ENCODE measurements around the gene ZNF280A. TPM values are rescaled to one million over a fixed set of nuclear protein-coding genes. Genes with fewer than 3 reads are reported as not detected.
A peak's percentile ranks its signal among the peaks of the same experiment; 100 is the strongest.

Gene ZNF280A
- total and polyA plus RNA-seq, 9 of the 15 experiments (the other 6 are each of a cell fraction or from before 2014, with no cell fraction given): 19.0 to 40.8 (median 28.6) TPM

DNA sequence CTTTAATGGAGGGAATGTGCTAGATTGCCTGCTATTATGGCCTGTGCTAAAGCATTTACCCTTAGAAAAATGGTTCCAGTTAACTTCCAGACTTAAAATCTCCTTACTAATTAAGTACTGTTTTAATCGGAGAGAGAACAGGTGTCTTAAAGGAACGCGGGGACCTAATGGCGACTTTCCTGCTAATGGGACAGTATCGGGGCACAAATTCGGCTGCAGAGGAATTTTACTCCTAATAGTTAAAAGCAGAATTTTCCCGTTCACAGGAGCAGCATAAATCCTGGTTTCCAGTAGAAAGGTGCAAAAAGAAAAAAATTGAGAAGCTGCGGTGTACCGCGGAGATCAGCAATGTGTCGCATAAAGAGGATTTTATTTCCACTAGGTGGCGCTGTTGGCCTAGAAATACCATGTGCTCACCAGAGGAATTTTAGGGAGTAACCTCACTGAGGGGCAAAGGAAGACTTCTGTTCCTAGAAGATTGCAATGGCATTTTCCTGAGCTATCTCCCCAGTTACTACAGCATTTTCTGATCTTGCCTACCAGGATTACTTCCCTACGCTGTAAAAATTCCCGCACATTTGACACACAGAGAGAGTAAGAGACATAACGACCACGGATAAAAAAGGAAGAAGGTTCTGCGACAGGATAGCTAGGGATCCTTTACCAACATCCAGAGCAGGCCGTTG lies 56.1 kb downstream of the ZNF280A start (continued):
- TF ChIP-seq ZNF431 (CRISPR knock-in tag; IDR thresholded peaks at IDR 0.05) (no peak), ZBTB17 (CRISPR knock-in tag; IDR thresholded peaks at IDR 0.05) (peak; percentile 55; the same call in 1 of the 2 replicates), ZNF253 (CRISPR knock-in tag; conservative IDR thresholded peaks at IDR 0.05) (no peak), NBN (IDR thresholded peaks at IDR 0.05; ENCODE audit: low read depth) (no peak), NCOA1 (IDR thresholded peaks at IDR 0.05; ENCODE audit: low read depth) (no peak), ZNF311 (CRISPR knock-in tag; IDR thresholded peaks at IDR 0.05) (no peak), HMGN3 (IDR thresholded peaks at IDR 0.05; ENCODE audit: borderline replicate concordance, extremely low read depth, insufficient read length, low read depth, low read length) (no peak), THRAP3 (IDR thresholded peaks at IDR 0.05; ENCODE audit: borderline replicate concordance) (no peak), CREM (IDR thresholded peaks at IDR 0.05; ENCODE audit: low read depth) (peak; percentile 53; the same call in 1 of the 2 replicates), ZNF609 (CRISPR knock-in tag; IDR thresholded peaks at IDR 0.05; ENCODE audit: borderline replicate concordance) (peak; percentile 83; the same call in 1 of the 2 replicates), TBP (optimal IDR thresholded peaks at IDR 0.05; ENCODE audit: low read depth, low read length) (peak; percentile 15), TAF1 (IDR thresholded peaks at IDR 0.05; ENCODE audit: control insufficient read depth, extremely low read depth, insufficient read depth, low read length, severe bottlenecking) (no peak), SFPQ (IDR thresholded peaks at IDR 0.05; ENCODE audit: low read depth, low read length) (no peak), GATAD2B (IDR thresholded peaks at IDR 0.05; ENCODE audit: borderline replicate concordance) (no peak), TCF7 (IDR thresholded peaks at IDR 0.05; ENCODE audit: borderline replicate concordance) (0 out of 2 replicates have a peak, but pooled peaks have one; percentile 74), ZNF445 (CRISPR knock-in tag; IDR thresholded peaks at IDR 0.05; ENCODE audit: low read depth) (no peak), TEAD4 (IDR thresholded peaks at IDR 0.05; ENCODE audit: low read length) (peak; percentile 85), TEAD4 (CRISPR knock-in tag; IDR thresholded peaks at IDR 0.05; ENCODE audit: borderline replicate concordance) (no peak), RBM34 (IDR thresholded peaks at IDR 0.05; ENCODE audit: borderline replicate concordance, insufficient read depth, low read length) (no peak), ZNF277 (CRISPR knock-in tag; IDR thresholded peaks at IDR 0.05; ENCODE audit: borderline replicate concordance) (no peak), DMBX1 (CRISPR knock-in tag; IDR thresholded peaks at IDR 0.05; ENCODE audit: borderline replicate concordance) (no peak)

All from K562 (cell line).